Measurements from ENCODE around the gene SLC15A2.
"Not testable (repeated sequence)": the region's sequence is repeated elsewhere in the genome, so short reads cannot be mapped to it uniquely, and the experiment has no call there.

Gene SLC15A2

GRCh38 chr3:121926380-121926779, 32.2 kb downstream of the SLC15A2 start:
- no peak for DNase-seq

GRCh38 chr3:121938141-121938855, 44.1 kb downstream of the SLC15A2 start:
- not testable (repeated sequence) for DNase-seq

- no peak for DNase-seq
Measured at GRCh38 chr3:121941592-121941991, 47.4 kb downstream of the SLC15A2 start.

DNA sequence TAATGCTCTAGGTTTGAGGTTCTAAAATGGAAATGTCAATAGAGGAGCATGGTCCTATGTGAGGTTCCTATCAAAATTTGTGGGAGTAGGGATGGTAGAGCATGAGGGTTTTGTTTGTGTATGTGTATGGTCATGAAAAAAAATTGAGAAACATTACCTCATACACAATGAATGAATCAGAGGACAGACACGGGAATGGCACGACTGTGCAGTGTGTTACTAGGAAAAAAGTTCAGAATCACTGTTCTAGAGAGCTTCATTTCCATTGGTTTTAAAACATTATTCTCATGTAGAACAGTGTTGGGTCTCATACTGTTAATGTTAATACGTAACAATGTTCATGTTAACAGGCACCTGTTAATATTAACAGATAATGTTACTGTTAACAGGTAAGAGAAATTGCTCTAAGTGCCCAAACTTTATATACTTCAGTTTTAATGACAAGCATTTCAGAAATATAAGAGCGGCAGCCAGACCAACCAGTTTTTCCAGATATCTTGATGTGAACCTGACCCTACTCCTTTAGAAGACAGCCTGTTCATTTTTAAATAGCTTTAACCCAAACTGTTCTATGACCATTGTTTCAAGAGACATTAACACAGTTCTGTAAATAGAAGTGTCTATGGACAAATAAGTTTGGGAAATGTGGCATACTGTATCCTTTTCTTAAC, 48.0 kb downstream of the SLC15A2 start:
- no peak for DNase-seq

GRCh38 chr3:121943431-121943830, 49.2 kb downstream of the SLC15A2 start:
- DNase-seq: no peak

DNA sequence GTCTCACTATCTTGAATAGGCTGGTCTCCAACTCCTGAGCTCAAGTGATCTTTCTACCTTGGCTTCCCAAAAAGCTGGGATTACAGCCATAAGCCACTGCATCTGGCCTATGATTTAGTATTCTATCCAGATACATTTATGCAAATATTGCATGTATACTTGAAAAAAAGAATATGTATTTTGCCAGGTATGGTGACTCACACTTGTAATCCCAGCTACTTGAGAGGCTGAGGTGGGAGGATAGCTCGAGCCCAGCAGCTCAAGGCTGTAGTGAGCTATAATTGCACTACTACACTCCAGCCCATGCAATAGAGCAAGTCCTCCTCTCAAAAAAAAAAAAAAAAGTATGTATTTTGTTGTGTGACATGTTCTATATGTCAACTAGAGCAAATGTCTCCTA, 54.4 kb downstream of the SLC15A2 start:
- no peak for DNase-seq

DNA sequence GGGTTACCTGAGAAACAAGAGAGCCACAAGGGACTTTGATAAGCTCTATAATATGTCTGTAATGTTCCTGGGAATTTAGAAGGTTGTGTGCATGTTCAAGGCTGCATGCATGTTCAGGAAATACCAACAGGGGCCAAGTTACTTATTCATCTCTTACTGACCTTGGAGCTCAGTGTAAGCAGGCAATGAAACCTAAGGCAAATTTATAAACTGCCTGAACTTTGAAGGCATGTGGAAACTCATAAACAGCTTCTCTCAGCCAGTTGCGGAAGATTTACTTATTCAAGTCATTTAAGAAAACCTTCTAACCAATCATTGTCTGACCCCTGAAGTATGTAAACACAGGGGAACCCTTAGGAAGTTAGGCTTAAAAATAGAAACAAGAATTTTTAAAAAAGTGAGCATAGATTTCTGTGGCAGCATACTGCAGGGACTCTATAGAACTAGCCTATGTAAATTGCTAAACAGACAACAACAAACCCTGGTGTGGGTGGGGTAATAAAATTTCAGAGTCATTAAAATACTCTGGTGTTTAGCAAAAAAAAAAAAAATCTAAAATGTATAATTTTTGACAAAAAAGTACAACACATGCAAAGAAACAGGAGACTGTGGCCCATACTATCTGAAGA, 57.2 kb downstream of the SLC15A2 start:
- DNase-seq: no peak

- DNase-seq: no peak
Measured at GRCh38 chr3:121956363-121956762, 62.2 kb downstream of the SLC15A2 start.

DNA sequence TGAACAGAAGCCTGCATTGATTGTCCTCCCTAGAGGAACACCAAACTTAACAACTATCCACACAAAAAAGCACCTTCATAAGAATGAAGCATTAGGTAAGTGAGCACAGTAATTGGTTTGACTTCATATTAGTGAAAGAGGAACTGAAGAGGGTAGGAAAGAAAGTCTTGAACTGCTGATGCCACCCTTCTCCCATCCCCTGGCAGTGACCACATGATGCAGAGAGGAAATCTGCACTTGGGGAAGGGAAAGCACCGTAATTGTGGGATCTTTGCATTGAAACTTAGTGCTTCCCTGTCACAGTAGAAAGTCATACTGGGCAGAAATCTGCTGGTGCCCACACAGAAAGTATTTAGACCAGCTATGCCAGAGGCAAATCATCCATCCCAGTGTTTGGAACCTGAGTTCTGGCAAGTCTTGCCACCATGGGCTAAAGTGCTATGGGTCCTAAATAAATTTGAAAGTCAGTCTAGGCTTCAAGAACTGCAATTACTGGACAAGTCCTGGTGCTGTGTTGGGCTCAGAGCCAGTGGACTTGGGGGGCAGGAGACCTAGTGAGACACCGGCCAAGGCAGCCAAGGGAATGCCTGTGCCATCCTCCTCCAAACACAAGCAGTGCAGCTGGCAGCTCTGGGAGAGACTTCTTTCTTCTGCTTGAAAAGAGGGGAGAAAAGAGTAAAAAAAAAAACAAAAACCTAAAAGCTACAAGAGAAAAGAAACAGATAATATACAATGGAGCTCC, 63.6 kb downstream of the SLC15A2 start:
- DNase-seq: no peak

- no peak for DNase-seq
Measured at GRCh38 chr3:121958801-121959200, 64.6 kb downstream of the SLC15A2 start.

DNA sequence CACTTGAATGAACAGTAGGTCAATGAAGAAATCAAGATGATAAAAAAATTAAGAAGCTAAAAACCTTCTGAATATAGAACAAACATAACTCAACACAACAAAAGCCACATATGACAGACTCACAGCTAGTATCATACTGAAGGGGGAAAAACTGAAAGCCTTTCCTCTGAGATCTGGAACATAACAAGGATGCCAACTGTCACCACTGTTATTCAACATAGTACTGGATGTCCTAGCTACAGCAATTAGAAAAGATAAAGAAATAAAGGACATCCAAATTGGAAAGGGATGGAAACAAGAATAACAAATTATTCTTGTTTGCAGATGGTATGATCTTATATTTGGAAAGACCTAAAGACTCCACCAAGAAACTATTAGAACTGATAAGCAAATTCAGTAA, 67.1 kb downstream of the SLC15A2 start:
- DNase-seq: no peak

DNA sequence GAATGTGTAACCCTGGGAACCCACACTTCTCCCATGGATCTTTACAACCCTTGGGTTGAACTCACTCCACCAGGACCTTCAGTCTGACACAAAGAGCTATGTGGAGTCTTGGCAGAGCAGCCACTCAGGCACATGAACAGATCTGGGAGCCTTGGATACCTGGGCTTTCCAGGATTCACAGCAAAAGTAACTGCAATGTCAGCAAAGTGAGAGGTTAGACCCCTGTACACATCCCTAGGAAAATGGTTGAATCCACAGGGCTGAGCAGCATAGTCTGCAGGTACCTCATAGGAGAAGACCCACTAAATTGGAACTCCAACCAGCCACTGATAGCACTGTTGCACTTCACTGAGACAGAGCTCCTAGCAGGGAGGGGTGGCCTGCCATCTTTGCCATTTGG, 68.2 kb downstream of the SLC15A2 start:
- DNase-seq: no peak

DNA sequence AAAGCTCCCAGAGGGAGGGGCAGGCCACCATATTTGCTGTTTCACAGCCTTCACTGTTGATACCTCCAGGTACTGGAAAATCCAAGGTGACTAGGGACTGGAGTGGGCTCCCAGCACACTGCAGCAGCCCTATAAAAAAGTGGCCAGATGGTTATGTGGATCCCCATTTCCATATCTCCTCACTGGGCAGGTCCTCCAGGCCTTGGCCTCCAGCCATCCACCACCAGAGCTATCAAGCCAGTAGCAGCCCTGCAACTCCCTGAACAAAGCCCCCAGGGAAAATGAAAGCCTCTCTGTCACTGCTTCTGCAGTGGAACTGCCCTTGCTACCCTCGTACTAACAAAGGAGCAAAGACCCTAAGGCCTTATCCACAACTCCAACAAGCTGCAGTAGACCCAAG, 69.4 kb downstream of the SLC15A2 start:
- no peak for DNase-seq

DNA sequence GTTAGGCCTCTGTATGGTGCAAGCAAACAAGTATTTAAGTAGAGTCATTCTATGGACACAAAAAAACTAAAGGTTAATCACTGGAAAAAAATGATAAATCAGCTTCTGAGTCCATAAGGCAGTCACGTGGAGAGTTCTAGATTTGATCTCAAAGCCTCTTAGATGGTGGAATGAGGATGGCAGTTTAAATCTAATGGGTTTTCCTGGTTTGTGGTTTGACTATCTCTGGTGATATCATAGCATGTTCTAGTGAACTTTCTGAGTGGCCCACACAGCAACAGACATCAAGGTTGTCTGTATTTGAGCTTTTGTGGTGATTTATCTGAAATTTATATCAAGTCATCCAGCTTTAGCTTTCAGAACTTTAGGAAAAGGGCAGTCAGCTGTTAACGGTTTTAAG, 75.4 kb downstream of the SLC15A2 start:
- no peak for DNase-seq

DNA sequence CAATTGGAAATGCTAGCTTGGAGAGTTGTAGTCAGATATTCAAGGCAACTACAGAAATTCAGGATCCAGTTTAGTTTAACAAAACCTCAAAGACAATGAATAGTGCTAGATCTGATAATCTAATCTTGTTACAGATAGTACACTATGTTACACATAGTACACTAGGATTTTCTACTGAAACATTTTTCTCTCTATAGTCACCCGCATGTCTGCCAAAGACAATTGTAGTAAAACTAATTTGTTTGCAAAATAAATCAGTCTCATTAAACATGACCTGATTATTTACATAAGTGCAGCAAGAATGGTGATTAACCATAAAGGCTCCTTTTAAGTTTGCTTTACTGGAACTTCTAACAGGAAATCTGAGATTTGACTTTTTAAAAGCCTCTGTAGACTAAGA, 75.8 kb downstream of the SLC15A2 start:
- DNase-seq: no peak

DNA sequence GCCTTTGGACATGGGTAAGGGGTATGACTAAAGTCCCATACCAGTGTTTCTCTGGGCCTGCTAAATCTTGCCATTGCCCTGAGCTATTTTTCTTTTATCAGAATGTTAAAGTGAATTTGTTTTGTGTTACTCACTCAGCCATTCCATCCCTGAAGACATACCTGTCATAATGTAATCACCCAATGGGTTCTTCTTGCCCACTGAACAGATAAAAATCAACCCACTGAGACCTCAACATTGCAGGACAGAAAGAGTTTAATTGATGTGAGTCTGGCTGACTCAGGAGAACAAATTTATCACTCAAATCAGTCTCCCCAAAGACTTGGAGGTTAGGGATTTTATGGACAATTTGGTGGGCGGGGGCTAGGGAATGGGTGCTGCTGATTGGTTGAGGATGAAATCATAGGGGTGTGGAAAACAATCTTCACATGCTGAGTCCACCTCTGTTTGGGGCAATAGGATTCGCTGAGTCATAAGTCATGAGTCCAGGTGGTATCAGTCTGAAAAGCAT, 80.5 kb downstream of the SLC15A2 start:
- no peak for DNase-seq

DNA sequence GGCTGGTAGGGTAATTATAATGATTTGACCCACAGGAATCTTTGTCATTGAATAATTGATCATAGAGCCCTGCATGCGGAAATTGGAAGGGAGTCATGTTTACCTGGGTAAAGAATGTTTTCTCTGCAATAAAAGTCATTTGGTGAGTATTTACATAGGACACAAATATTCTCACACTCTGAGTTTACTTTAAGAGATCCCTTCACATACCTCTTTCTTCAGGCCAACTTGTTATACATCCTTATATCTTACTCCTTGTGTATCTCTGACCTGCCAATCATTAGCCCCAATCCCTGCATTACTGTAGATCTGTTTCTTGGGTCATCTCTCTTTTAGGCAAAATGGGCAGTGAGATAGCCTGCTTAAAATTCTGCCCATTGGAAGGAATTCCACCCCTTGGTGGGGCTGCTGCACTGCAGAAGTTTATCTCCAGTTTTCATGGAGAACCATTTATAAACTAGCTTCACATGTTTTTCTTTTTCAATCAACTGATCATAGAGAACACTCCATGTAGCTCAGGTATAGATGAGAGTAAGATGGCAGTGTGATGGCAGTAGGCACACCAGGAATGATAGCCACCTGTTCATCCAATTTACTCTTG, 81.6 kb downstream of the SLC15A2 start:
- DNase-seq: no peak

GRCh38 chr3:121976727-121977126, 82.5 kb downstream of the SLC15A2 start:
- no peak for DNase-seq

DNA sequence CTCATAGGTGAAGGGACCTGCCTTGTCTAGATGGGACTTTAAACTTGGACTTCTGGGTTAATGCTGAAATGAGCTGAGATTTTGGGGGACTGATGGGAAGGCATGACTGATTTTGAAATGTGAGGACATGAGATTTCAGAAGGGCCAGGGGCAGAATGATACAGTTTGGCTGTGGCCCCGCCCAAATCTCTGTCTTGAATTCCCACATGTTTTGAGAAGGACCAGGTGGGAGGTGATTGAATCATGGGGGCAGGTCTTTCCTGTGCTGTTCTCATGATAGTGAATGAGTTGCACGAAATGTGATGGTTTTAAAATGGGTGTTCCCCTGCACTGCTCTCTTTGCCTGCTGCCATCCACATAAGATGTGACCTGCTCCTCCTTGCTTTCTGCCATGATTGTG, 85.0 kb downstream of the SLC15A2 start:
- DNase-seq: no peak

GRCh38 chr3:121979734-121980449, 85.7 kb downstream of the SLC15A2 start:
- no peak for DNase-seq

DNA sequence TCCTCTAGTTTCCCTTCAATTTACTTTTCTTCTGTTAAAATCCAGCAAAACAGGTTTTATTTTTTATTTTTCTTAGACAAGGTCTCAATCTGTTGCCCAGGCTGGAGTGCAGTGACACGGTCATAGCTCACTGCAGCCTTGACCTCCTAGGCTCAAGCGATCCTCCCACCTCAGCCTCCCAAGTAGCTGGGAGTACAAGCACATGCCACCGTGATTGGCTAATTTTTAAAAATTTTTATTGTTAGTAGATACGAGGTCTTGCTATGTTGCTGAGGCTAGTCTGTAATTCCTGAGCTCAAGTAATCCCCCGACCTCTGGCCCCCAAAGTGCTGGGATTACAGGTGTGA, 86.2 kb downstream of the SLC15A2 start:
- no peak for DNase-seq

- DNase-seq: no peak
Measured at GRCh38 chr3:121981473-121981872, 87.3 kb downstream of the SLC15A2 start.

Measured in NCI-H82 (cell line).